HCT116 (cell line): Measurements from ENCODE around the gene RASL10B. TPM values are rescaled to one million over a fixed set of nuclear protein-coding genes. Genes with fewer than 3 reads are reported as not detected.

Experiments used
- ATAC-seq: fragments of 200-7000 bp; cut with Tn5 transposase; 2 replicates; pipeline ENCODE4 v1.9.1; 2020; ENCODE audit warnings: mild to moderate bottlenecking, moderate library complexity
- BruUV-seq: library from RNA; stranded (reverse); fragments of 400-500 nt; replicated peaks from 2 replicates; lab custom pipeline; 2021; lab: Mats Ljungman, UMichigan
- CTCF ChIA-PET: fragments of 300-600 bp; sonication (Branson Sonifier 250); formaldehyde crosslinking; loops from one replicate; lab custom pipeline; 2021; ENCODE audit warnings: antibody characterized with exemption; lab: Charles Lee
- POLR2A ChIA-PET: fragments of 300-600, 350-600 bp; sonication (Branson Sonifier 250); formaldehyde crosslinking; loops from one replicate; lab custom pipeline; 2021; ENCODE audit warnings: antibody characterized with exemption; lab: Charles Lee
- RAD21 ChIA-PET, 2 experiments: fragments of 300-600 bp; sonication (Branson Sonifier 250); formaldehyde crosslinking; loops; one replicate each; lab custom pipeline; 2023; ENCODE audit warnings: low total read pairs in 2 of 2; ENCODE audit not compliant: uncharacterized antibody in 2 of 2, unreplicated experiment in 2 of 2, low non-redundant PET in 1 of 2; lab: Charles Lee
- DNase-seq: peaks from one replicate; pipeline ENCODE4 v3.0.0-alpha.2; 2010; ENCODE audit warnings: low read depth, low spot score
- H2AFZ ChIP-seq: fragments of 200-600 bp; shearing (Covaris generic), sonication (generic); 2 replicates; pipeline ENCODE4 v1.6.1; 2017; ENCODE audit warnings: low read depth, mixed run types, mixed read lengths, antibody characterized with exemption, low read length; ENCODE audit not compliant: poor library complexity, severe bottlenecking
- H3K27ac ChIP-seq: 2 replicates; pipeline ENCODE4 v1.5.1; 2012; ENCODE audit warnings: low read depth, low read length
- H3K27me3 ChIP-seq: fragments of 200-600 bp; sonication (generic); 2 replicates; pipeline ENCODE4 v1.6.1; 2016; ENCODE audit warnings: mixed run types, low read length, mixed read lengths; ENCODE audit not compliant: insufficient read depth
- H3K36me3 ChIP-seq, 2 experiments: fragments of 200-500 bp in 1 of 2; fragments of 200-600 bp in 1 of 2; sonication (Bioruptor generic) in 1 of 2; sonication (generic) in 1 of 2; 2 replicates each; pipeline versions ENCODE4 v1.5.1 to v1.6.1; 2014 to 2016; ENCODE audit warnings: low read length in 2 of 2, inconsistent platforms in 1 of 2, mixed read lengths in 1 of 2, mixed run types in 1 of 2; ENCODE audit not compliant: insufficient read depth in 2 of 2, control insufficient read depth in 1 of 2
- H3K4me1 ChIP-seq, 2 experiments: fragments of 200-600 bp in 1 of 2; sonication (generic) in 1 of 2; 2 replicates each; pipeline versions ENCODE4 v1.5.1 to v1.6.1; 2012 to 2017; ENCODE audit warnings: low read length in 2 of 2, inconsistent platforms in 1 of 2, mild to moderate bottlenecking in 1 of 2, mixed read lengths in 1 of 2, mixed run types in 1 of 2, moderate library complexity in 1 of 2; ENCODE audit not compliant: insufficient read depth in 2 of 2, control insufficient read depth in 1 of 2
- H3K4me2 ChIP-seq: fragments of 200-600 bp; sonication (generic); 2 replicates; pipeline ENCODE4 v1.6.1; 2017; ENCODE audit warnings: mixed run types, low read length, mixed read lengths
- H3K4me3 ChIP-seq, 2 experiments: fragments of 200-600 bp in 1 of 2; sonication (generic) in 1 of 2; replicated peaks in 1 of 2; 2 replicates each; pipeline ENCODE4 v1.5.1; 2011 to 2016; ENCODE audit warnings: low read length in 2 of 2, control low read depth in 1 of 2, low read depth in 1 of 2, mild to moderate bottlenecking in 1 of 2, mixed read lengths in 1 of 2, mixed run types in 1 of 2
- H3K79me2 ChIP-seq: fragments of 200-600 bp; sonication (generic); 2 replicates; pipeline ENCODE4 v1.6.1; 2017; ENCODE audit warnings: mild to moderate bottlenecking, mixed run types, low read length, moderate library complexity, mixed read lengths; ENCODE audit not compliant: insufficient read depth
- H3K9ac ChIP-seq: fragments of 200-600 bp; sonication (generic); 2 replicates; pipeline ENCODE4 v1.6.1; 2016; ENCODE audit warnings: low read length, mixed read lengths
- H3K9me2 ChIP-seq: fragments of 200-600 bp; sonication (generic), shearing (Covaris generic); 2 replicates; pipeline ENCODE4 v1.6.1; 2017; ENCODE audit warnings: mixed run types, mild to moderate bottlenecking, moderate library complexity; ENCODE audit not compliant: insufficient read depth
- H3K9me3 ChIP-seq, 2 experiments: fragments of 200-500 bp in 1 of 2; fragments of 200-600 bp in 1 of 2; sonication (Bioruptor generic) in 1 of 2; sonication (generic) in 1 of 2; 2 replicates each; pipeline ENCODE4 v1.6.1; 2014 to 2017; ENCODE audit warnings: low read length in 2 of 2, mixed read lengths in 2 of 2, inconsistent platforms in 1 of 2, low read depth in 1 of 2, mild to moderate bottlenecking in 1 of 2, mixed run types in 1 of 2, moderate library complexity in 1 of 2; ENCODE audit not compliant: control insufficient read depth in 1 of 2, insufficient read depth in 1 of 2
- H4K20me1 ChIP-seq: fragments of 200-600 bp; sonication (generic), shearing (Covaris generic); 2 replicates; pipeline ENCODE4 v1.6.1; 2017; ENCODE audit warnings: mixed run types, mild to moderate bottlenecking, moderate library complexity; ENCODE audit not compliant: insufficient read depth
- ATF3 ChIP-seq: IDR thresholded peaks from 2 replicates; pipeline ENCODE4 v1.6.1; 2012
- CBX3 ChIP-seq: IDR thresholded peaks from 2 replicates; pipeline ENCODE4 v1.6.1; 2012; ENCODE audit warnings: low read depth
- CEBPB ChIP-seq: IDR thresholded peaks from 2 replicates; pipeline ENCODE4 v1.6.1; 2012; ENCODE audit warnings: low read depth
- EZH2phosphoT487 ChIP-seq: fragments of 200-600 bp; IDR thresholded peaks from 2 replicates; pipeline ENCODE4 v1.6.1; 2018; ENCODE audit warnings: antibody characterized with exemption, borderline replicate concordance
- FOSL1 ChIP-seq: IDR thresholded peaks from 2 replicates; pipeline ENCODE4 v1.6.1; 2012; ENCODE audit warnings: low read depth
- JUND ChIP-seq: IDR thresholded peaks from 2 replicates; pipeline ENCODE4 v1.6.1; 2012
- MAX ChIP-seq: IDR thresholded peaks from 2 replicates; pipeline ENCODE4 v1.6.1; 2012
- RAD21 ChIP-seq: IDR thresholded peaks from 2 replicates; pipeline ENCODE4 v1.6.1; 2012; ENCODE audit warnings: low read depth, mild to moderate bottlenecking
- SP1 ChIP-seq: IDR thresholded peaks from 2 replicates; pipeline ENCODE4 v1.6.1; 2012; ENCODE audit warnings: low read depth
- SRF ChIP-seq: IDR thresholded peaks from 2 replicates; pipeline ENCODE4 v1.6.1; 2012; ENCODE audit warnings: low read depth
- TCF7L2 ChIP-seq: IDR thresholded peaks from 2 replicates; pipeline ENCODE4 v1.7.0; 2011; ENCODE audit warnings: borderline replicate concordance, inconsistent platforms; ENCODE audit not compliant: insufficient read depth, insufficient read length; ENCODE audit errors: extremely low read depth
- YY1 ChIP-seq: IDR thresholded peaks from 2 replicates; pipeline ENCODE4 v1.6.1; 2011; ENCODE audit warnings: low read length, low read depth, moderate library complexity, mild to moderate bottlenecking; ENCODE audit not compliant: insufficient replicate concordance; ENCODE audit errors: extremely low read depth
- ZFX ChIP-seq: fragments of 450-650 bp; IDR thresholded peaks from 2 replicates; pipeline ENCODE4 v1.6.1; 2017
- ZNF274 ChIP-seq: fragments of 200-500 bp; sonication (Bioruptor generic); IDR thresholded peaks from 2 replicates; pipeline ENCODE4 v1.6.1; 2014; ENCODE audit warnings: mild to moderate bottlenecking, low read depth, low read length, inconsistent platforms
- intact Hi-C: fragments of 100-400 bp; cut with micrococcal nuclease; formaldehyde crosslinking; loops from 2 replicates; pipeline ENCODE4 v1.10.0; 2022
- total RNA-seq: library from RNA; stranded (reverse); gene quantifications from one replicate; pipeline ENCODE4 v1.2.1, GENCODE V29; 2021; ENCODE audit not compliant: unreplicated experiment

Gene RASL10B
- total RNA-seq, 1 experiment from 2014 or later = 0.15 TPM

GRCh38 chr17:35725802-35726126 is 5.7 kb upstream of the RASL10B start:
- RAD21 ChIA-PET = no interaction called here
- no peak overlapping the region for H3K4me3 ChIP-seq
- peaks cover 14 to 17% of the 10 kb centered on the region in 2 experiments; a peak in 3 of 4 replicates for H3K36me3 ChIP-seq
- ATAC-seq = no peak
- no peak overlapping the region for H2AFZ ChIP-seq
- no peaks in the 10 kb centered on the region for H3K9me3 ChIP-seq
- no peaks in the 10 kb centered on the region for H3K79me2 ChIP-seq
- no TSS peak for BruUV-seq
- no peaks in the 10 kb centered on the region for H3K9me2 ChIP-seq
- H3K4me2 ChIP-seq = no peak overlapping the region
- POLR2A ChIA-PET = no interaction called here
- CTCF ChIA-PET = no interaction called here
- no peak overlapping the region for H3K9ac ChIP-seq
- no peaks in the 10 kb centered on the region for H3K27me3 ChIP-seq
- no peak for DNase-seq
- peaks cover 0 to 3% of the 10 kb centered on the region in 2 experiments; a peak in 1 of 4 replicates for H3K4me1 ChIP-seq
- no peak for TF ChIP-seq YY1
- TF ChIP-seq EZH2phosphoT487 = no peak
- no peak for TF ChIP-seq ATF3
- no peak for TF ChIP-seq JUND
- TF ChIP-seq CBX3 = no peak
- TF ChIP-seq TCF7L2 = no peak
- no peak for TF ChIP-seq ZNF274
- no peak for TF ChIP-seq CEBPB
- TF ChIP-seq SRF = no peak
- no peak for TF ChIP-seq ZFX
- TF ChIP-seq MAX = no peak
- no peak for TF ChIP-seq SP1
- TF ChIP-seq FOSL1 = no peak
- TF ChIP-seq RAD21 = no peak
- intact Hi-C loops = no loop called here
- H3K27ac ChIP-seq = no peak overlapping the region
- no peaks in the 10 kb centered on the region for H4K20me1 ChIP-seq
